HG02885 (cell line): Measurements from ENCODE around the gene PRDM16.

Experiments
- ATAC-seq: cut with Tn5 transposase; IDR thresholded peaks from one replicate; pipeline ENCODE4 v1.9.1; 2021; ENCODE audit warnings: mild to moderate bottlenecking; ENCODE audit not compliant: unreplicated experiment, poor library complexity

PRDM16 gene

GRCh38 chr1:3094863-3095780 is 26.1 kb downstream of the PRDM16 start:
- ATAC-seq, result no peak

- no peak for ATAC-seq
Measured at GRCh38 chr1:3096345-3096744, 27.3 kb downstream of the PRDM16 start.

- no peak for ATAC-seq
Measured at GRCh38 chr1:3097231-3097630, 28.2 kb downstream of the PRDM16 start.

GRCh38 chr1:3097861-3098260 is 28.9 kb downstream of the PRDM16 start:
- no peak for ATAC-seq

GRCh38 chr1:3099861-3100260 is 30.9 kb downstream of the PRDM16 start:
- ATAC-seq, result no peak

GRCh38 chr1:3101124-3101939 is 32.3 kb downstream of the PRDM16 start:
- ATAC-seq, result no peak

- no peak for ATAC-seq
Measured at GRCh38 chr1:3102641-3103040, 33.6 kb downstream of the PRDM16 start.

- no peak for ATAC-seq
Measured at GRCh38 chr1:3103967-3104677, 35.1 kb downstream of the PRDM16 start.

- ATAC-seq, result no peak
Measured at GRCh38 chr1:3105167-3105863, 36.3 kb downstream of the PRDM16 start.

- no peak for ATAC-seq
Measured at GRCh38 chr1:3106216-3106615, 37.2 kb downstream of the PRDM16 start.

- ATAC-seq, result no peak
Measured at GRCh38 chr1:3107201-3107600, 38.2 kb downstream of the PRDM16 start.

- ATAC-seq, result no peak
Measured at GRCh38 chr1:3109355-3109754, 40.4 kb downstream of the PRDM16 start.

GRCh38 chr1:3111348-3112021 is 42.5 kb downstream of the PRDM16 start:
- ATAC-seq, result no peak

- no peak for ATAC-seq
Measured at GRCh38 chr1:3112526-3112925, 43.5 kb downstream of the PRDM16 start.

- ATAC-seq, result no peak
Measured at GRCh38 chr1:3113047-3113740, 44.2 kb downstream of the PRDM16 start.

GRCh38 chr1:3113741-3114056 is 44.7 kb downstream of the PRDM16 start:
- ATAC-seq, result no peak

GRCh38 chr1:3114131-3114744 is 45.2 kb downstream of the PRDM16 start:
- ATAC-seq, result no peak

- no peak for ATAC-seq
Measured at GRCh38 chr1:3114846-3115245, 45.8 kb downstream of the PRDM16 start.
